ENCODE measurements around the gene DVL3. TPM values are rescaled to one million over a fixed set of nuclear protein-coding genes. Genes with fewer than 3 reads are reported as not detected.

The DVL3 gene
- total RNA-seq, 1 donor from 2014 or later, result 26.9 TPM

- DNase-seq (ENCODE audit: low spot score) (no peak), ATAC-seq (peak; percentile 15)
These were observed 21.5 kb downstream of the DVL3 start for GRCh38 chr3:184176377-184177330.

GRCh38 chr3:184177331-184177731 lies 22.2 kb downstream of the DVL3 start:
- no peak for DNase-seq (ENCODE audit: low spot score)
- no peak for ATAC-seq

- DNase-seq (ENCODE audit: low spot score) (no peak), ATAC-seq (no peak)
These were observed 22.7 kb downstream of the DVL3 start for GRCh38 chr3:184177767-184178306.

- no peak for DNase-seq (ENCODE audit: low spot score)
- no peak for ATAC-seq
These were observed 23.5 kb downstream of the DVL3 start for GRCh38 chr3:184178521-184179138.

- ATAC-seq, result no peak
These were observed 25.0 kb downstream of the DVL3 start for GRCh38 chr3:184180165-184180564.

GRCh38 chr3:184181596-184181995 lies 26.4 kb downstream of the DVL3 start:
- no peak for DNase-seq (ENCODE audit: low spot score)
- ATAC-seq, result no peak

More at GRCh38 chr3:184180165-184180564, 25.0 kb downstream of the DVL3 start:
- DNase-seq (ENCODE audit: low spot score), result no peak

- no peak for ATAC-seq
These were observed 28.5 kb downstream of the DVL3 start for GRCh38 chr3:184183679-184184078.

GRCh38 chr3:184184546-184185230 lies 29.5 kb downstream of the DVL3 start:
- no peak for ATAC-seq

More at GRCh38 chr3:184183679-184184078, 28.5 kb downstream of the DVL3 start:
- DNase-seq (ENCODE audit: low spot score), result no peak

GRCh38 chr3:184185461-184186183 lies 30.4 kb downstream of the DVL3 start:
- ATAC-seq (peak; percentile 92), DNase-seq (ENCODE audit: low spot score) (peak; percentile 100)

More at GRCh38 chr3:184184546-184185230, 29.5 kb downstream of the DVL3 start:
- DNase-seq (ENCODE audit: low spot score), result no peak

GRCh38 chr3:184186184-184186901 lies 31.2 kb downstream of the DVL3 start, which contains the start of gene ABCF3:
Gene ABCF3 (plus strand): TSS chr3:184186199. CDS start chr3:184186208, 9 bp downstream.
- DNase-seq (ENCODE audit: low spot score), result no peak
- peak; percentile 49 for ATAC-seq

GRCh38 chr3:184186902-184187207 lies 31.7 kb downstream of the DVL3 start:
- DNase-seq (ENCODE audit: low spot score) (no peak), ATAC-seq (no peak)

GRCh38 chr3:184188080-184188479 lies 32.9 kb downstream of the DVL3 start:
- no peak for ATAC-seq
- no peak for DNase-seq (ENCODE audit: low spot score)

- DNase-seq (ENCODE audit: low spot score) (no peak), ATAC-seq (no peak)
These were observed 34.2 kb downstream of the DVL3 start for GRCh38 chr3:184189421-184189820.

GRCh38 chr3:184192889-184193288 lies 37.7 kb downstream of the DVL3 start:
- no peak for DNase-seq (ENCODE audit: low spot score)

GRCh38 chr3:184193991-184194539 lies 38.9 kb downstream of the DVL3 start:
- no peak for DNase-seq (ENCODE audit: low spot score)
- no peak for ATAC-seq

More at GRCh38 chr3:184192889-184193288, 37.7 kb downstream of the DVL3 start:
- ATAC-seq, result no peak

GRCh38 chr3:184196536-184196935 lies 41.4 kb downstream of the DVL3 start:
- no peak for DNase-seq (ENCODE audit: low spot score)
- ATAC-seq, result peak; percentile 27

- ATAC-seq (peak; percentile 18), DNase-seq (ENCODE audit: low spot score) (no peak)
These were observed 43.3 kb downstream of the DVL3 start for GRCh38 chr3:184198509-184198908.

- ATAC-seq (no peak), DNase-seq (ENCODE audit: low spot score) (no peak)
These were observed 45.6 kb downstream of the DVL3 start for GRCh38 chr3:184200825-184201224.

- ATAC-seq, result no peak
- DNase-seq (ENCODE audit: low spot score), result no peak
These were observed 48.3 kb downstream of the DVL3 start for GRCh38 chr3:184203526-184203925.

All from left lobe of liver (tissue), 2 donors.